Upper lobe of left lung (tissue), 6 donors: ENCODE measurements around the gene DOCK1. TPM values are rescaled to one million over a fixed set of nuclear protein-coding genes. Genes with fewer than 3 reads are reported as not detected.

Source experiments
- ATAC-seq, 2 donors: fragments of 200-7000 bp; cut with Tn5 transposase; one replicate each; pipeline ENCODE4 v1.9.1; 2022; ENCODE audit warnings: mild to moderate bottlenecking in 2 of 2, moderate library complexity in 2 of 2; ENCODE audit not compliant: low FRiP score in 2 of 2
- DNase-seq, 2 donors: peaks; one replicate each; pipeline ENCODE4 v3.0.0-alpha.2; 2019 to 2020
- H3K27ac ChIP-seq, 4 donors: fragments of 200-600 bp; sonication (generic); one replicate each; pipeline ENCODE4 v1.5.1; 2016 to 2019
- H3K27me3 ChIP-seq, 4 donors: fragments of 200-600 bp; sonication (generic); one replicate each; pipeline ENCODE4 v1.5.1; 2017 to 2019
- H3K36me3 ChIP-seq, 4 donors: fragments of 200-600 bp; sonication (generic); one replicate each; pipeline ENCODE4 v1.5.1; 2016 to 2019
- H3K4me1 ChIP-seq, 4 donors: fragments of 200-600 bp; sonication (generic); one replicate each; pipeline ENCODE4 v1.5.1; 2018 to 2019
- H3K4me3 ChIP-seq, 4 donors: fragments of 200-600 bp; sonication (generic); one replicate each; pipeline ENCODE4 v1.5.1; 2017 to 2019; ENCODE audit warnings: mild to moderate bottlenecking in 2 of 4, moderate library complexity in 1 of 4
- H3K9me3 ChIP-seq, 4 donors: fragments of 200-600 bp; sonication (generic); one replicate each; pipeline ENCODE4 v1.5.1; 2018 to 2019
- CTCF ChIP-seq, 6 experiments: fragments of 450-650 bp in 4 of 6; fragments of 200-600 bp in 2 of 6; sonication (generic) in 2 of 6; IDR thresholded peaks; one replicate each; pipeline ENCODE4 v1.5.1; 2016 to 2019; ENCODE audit warnings: antibody characterized with exemption in 6 of 6
- EP300 ChIP-seq, 4 donors: sonication (generic); formaldehyde crosslinking; IDR thresholded peaks; one replicate each; pipeline ENCODE4 v1.5.1; 2017; ENCODE audit warnings: antibody characterized with exemption in 4 of 4, control low read depth in 2 of 4
- POLR2A ChIP-seq, 4 donors: fragments of 450-650 bp; IDR thresholded peaks; one replicate each; pipeline ENCODE4 v1.5.1; 2016 to 2017; ENCODE audit warnings: antibody characterized with exemption in 4 of 4, mild to moderate bottlenecking in 2 of 4
- POLR2AphosphoS5 ChIP-seq, 2 donors: sonication (generic); formaldehyde crosslinking; IDR thresholded peaks; one replicate each; pipeline ENCODE4 v1.5.1; 2017; ENCODE audit warnings: antibody characterized with exemption in 2 of 2
- WGBS, 2 donors: methylation state at CpG; one replicate each; pipeline ENCODE4 v1.1.5; 2017 to 2018; 5-methylcytosine and 5-hydroxymethylcytosine counted together
- total RNA-seq, 6 donors: library from RNA; depleted of rRNA in 4 of 6; stranded (reverse); fragments of >200 nt in 4 of 6; gene quantifications; one replicate each; pipeline versions ENCODE4 v1.1.0 to v1.2.1, GENCODE V29; 2016 to 2021
- donor health status: DM: no; HTN: no; CAD: no; lungs with moderate emphysema.
- donor health status: DM: no; HTN: yes; CAD: no; lungs with severe emphysema.

Gene DOCK1
- total RNA-seq, 6 donors from 2014 or later, result 37.5 to 63.9 (median 45.8) TPM

GRCh38 chr10:127102176-127102575 is 196.9 kb downstream of the DOCK1 start:
- no peaks in the 10 kb centered on the region for H3K9me3 ChIP-seq
- no peak overlapping the region for H3K4me3 ChIP-seq
- ATAC-seq (no peak), DNase-seq (no peak)
- H3K4me1 ChIP-seq, result no peaks in the 10 kb centered on the region
- 77 to 86% methylated on average over 2 to 3 of the region's 3 CpGs for WGBS, 2 donors
- no peaks in the 10 kb centered on the region for H3K27me3 ChIP-seq
- H3K36me3 ChIP-seq, result peaks cover 0 to 20% (median 4%) of the 10 kb centered on the region in 4 donors
- no peak for TF ChIP-seq POLR2AphosphoS5 (IDR thresholded peaks at IDR 0.05)
- no peak for TF ChIP-seq CTCF (IDR thresholded peaks at IDR 0.05)
- TF ChIP-seq POLR2A (IDR thresholded peaks at IDR 0.05), result no peak
- no peak for TF ChIP-seq EP300 (IDR thresholded peaks at IDR 0.05)
- H3K27ac ChIP-seq, result no peak overlapping the region

DNA sequence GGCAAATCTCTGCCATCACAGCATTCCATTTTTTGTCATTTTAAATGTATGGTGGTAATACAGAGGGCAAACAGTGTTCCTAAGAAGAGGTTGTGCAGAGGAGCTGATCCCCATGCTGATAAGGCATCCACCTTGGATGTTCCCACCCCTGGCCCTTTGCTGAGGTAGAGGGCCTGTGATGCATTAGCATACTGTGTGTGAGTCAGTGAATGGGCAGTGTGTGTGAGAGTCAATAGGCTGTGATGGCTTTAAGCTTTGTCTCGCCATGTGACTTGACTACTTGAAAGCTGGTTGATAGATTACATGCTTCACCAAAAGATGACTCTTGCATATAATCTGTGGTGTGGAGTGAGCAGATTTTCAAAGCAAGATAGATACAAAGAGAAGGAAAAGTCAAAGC is 209.9 kb downstream of the DOCK1 start:
- H3K27me3 ChIP-seq, result no peaks in the 10 kb centered on the region
- no peaks in the 10 kb centered on the region for H3K4me1 ChIP-seq
- H3K4me3 ChIP-seq, result no peak overlapping the region
- no peak for ATAC-seq
- H3K9me3 ChIP-seq, result no peaks in the 10 kb centered on the region
- no peak for TF ChIP-seq POLR2A (IDR thresholded peaks at IDR 0.05)
- no peak for TF ChIP-seq CTCF (IDR thresholded peaks at IDR 0.05)
- no peak overlapping the region for H3K27ac ChIP-seq
- DNase-seq, result no peak
- WGBS, 2 donors, result 85 to 93% methylated on average over 1 of the region's 1 CpG
- H3K36me3 ChIP-seq, result peaks cover 0 to 33% (median 7%) of the 10 kb centered on the region in 4 donors

DNA sequence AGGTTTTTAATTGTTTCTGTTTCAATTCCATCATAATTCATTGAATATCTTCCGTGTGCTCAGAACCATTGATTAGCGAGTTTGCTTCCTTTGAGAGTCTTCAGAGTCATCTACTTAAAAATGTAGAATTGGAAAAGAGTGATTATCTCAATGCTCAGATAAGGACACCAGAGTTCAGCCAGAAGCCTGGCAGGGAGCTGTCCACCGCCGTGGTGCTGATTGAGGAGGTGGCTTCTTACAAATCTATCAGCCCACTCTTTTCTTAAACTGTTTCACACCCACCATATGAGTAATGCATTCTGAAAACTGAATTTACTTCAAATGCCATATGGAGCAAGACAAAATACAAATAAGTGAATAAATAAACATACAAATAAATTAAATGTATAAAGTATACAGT is 211.9 kb downstream of the DOCK1 start:
- Histone ChIP-seq H3K27me3 (no peaks in the 10 kb centered on the region), H3K4me3 (no peak overlapping the region), H3K9me3 (no peaks in the 10 kb centered on the region), H3K4me1 (no peaks in the 10 kb centered on the region), H3K36me3 (peaks cover 0 to 13% (median 1%) of the 10 kb centered on the region in 4 donors), H3K27ac (no peak overlapping the region)
- WGBS, 2 donors, result 43 to 48% methylated on average over 4 of the region's 4 CpGs
- no peak for DNase-seq
- no peak for ATAC-seq
- no peak for TF ChIP-seq POLR2AphosphoS5 (IDR thresholded peaks at IDR 0.05)

DNA sequence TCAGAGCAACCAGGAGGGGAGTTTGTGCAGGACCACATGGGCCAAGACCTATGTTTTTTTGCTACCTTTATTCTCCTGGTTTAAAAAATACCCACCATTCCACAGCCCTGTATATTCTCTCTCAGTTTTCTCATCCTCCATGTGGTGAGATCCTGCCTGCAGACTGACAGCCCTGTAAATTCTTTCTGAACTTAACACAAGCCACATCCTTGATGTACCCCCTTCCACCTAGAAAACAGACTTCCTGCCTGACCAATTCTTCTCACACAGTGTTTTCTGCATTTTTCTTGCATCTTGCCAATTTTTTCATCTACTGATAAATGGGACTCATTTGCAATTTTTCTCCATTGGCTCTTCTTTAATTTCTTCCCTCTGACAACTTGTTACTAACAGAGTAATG is 212.8 kb downstream of the DOCK1 start:
- Histone ChIP-seq H3K27me3 (no peaks in the 10 kb centered on the region), H3K27ac (no peak overlapping the region), H3K36me3 (peaks cover 0 to 13% (median 1%) of the 10 kb centered on the region in 4 donors), H3K4me1 (no peaks in the 10 kb centered on the region), H3K4me3 (no peak overlapping the region), H3K9me3 (no peaks in the 10 kb centered on the region)
- DNase-seq, result no peak
- ATAC-seq, result no peak
- TF ChIP-seq POLR2AphosphoS5 (IDR thresholded peaks at IDR 0.05) (no peak), EP300 (IDR thresholded peaks at IDR 0.05) (no peak), POLR2A (IDR thresholded peaks at IDR 0.05) (no peak), CTCF (IDR thresholded peaks at IDR 0.05) (no peak)

DNA sequence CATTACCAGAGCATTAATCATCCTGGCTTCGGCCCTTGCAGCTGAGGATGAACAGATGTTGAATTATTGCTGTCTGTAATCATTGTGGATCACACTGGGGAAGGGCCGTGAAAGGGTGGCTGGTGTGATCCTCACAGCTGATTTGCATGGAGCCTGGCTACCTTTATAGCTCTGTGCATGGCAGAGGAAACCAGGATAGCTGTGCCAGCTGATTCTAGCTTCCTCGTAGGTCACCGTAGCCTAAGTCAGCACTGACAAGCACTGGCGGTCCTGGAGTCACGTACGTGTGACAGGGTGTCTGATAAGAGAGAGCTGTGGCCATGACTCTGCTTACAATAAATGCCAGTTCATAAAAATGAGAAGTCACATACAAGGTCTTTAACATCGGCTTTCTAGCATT is 214.7 kb downstream of the DOCK1 start:
- DNase-seq, result no peak
- Histone ChIP-seq H3K9me3 (no peaks in the 10 kb centered on the region), H3K4me3 (no peak overlapping the region), H3K36me3 (peaks cover 0 to 13% (median 0%) of the 10 kb centered on the region in 4 donors), H3K27ac (no peak overlapping the region), H3K4me1 (no peaks in the 10 kb centered on the region), H3K27me3 (no peaks in the 10 kb centered on the region)
- 71 to 77% methylated on average over 8 of the region's 8 CpGs for WGBS, 2 donors
- no peak for ATAC-seq
- no peak for TF ChIP-seq EP300 (IDR thresholded peaks at IDR 0.05)
- TF ChIP-seq CTCF (IDR thresholded peaks at IDR 0.05), result no peak
- TF ChIP-seq POLR2A (IDR thresholded peaks at IDR 0.05), result no peak
